Activated B cell treated with CpG ODN at 0.5 μM for 24 hours (primary cell): ENCODE results near the gene HTR6. TPM values are rescaled to one million over a fixed set of nuclear protein-coding genes. Genes with fewer than 3 reads are reported as not detected.

Experiments used
- ATAC-seq: fragments of 200-7000 bp; cut with Tn5 transposase; one replicate; pipeline ENCODE4 v1.10.0; 2021; ENCODE audit warnings: low read depth, mild to moderate bottlenecking, moderate library complexity
- CTCF ChIA-PET: fragments of 350-600 bp; sonication (Branson Sonifier 250); formaldehyde crosslinking; loops from one replicate; lab custom pipeline; 2021; ENCODE audit warnings: antibody characterized with exemption; lab: Charles Lee
- POLR2A ChIA-PET: fragments of 350-600 bp; sonication (Branson Sonifier 250); formaldehyde crosslinking; loops from one replicate; lab custom pipeline; 2021; ENCODE audit warnings: antibody characterized with exemption; lab: Charles Lee
- DNase-seq: peaks from one replicate; pipeline ENCODE4 v3.0.0; 2022
- H3K27ac Mint-ChIP-seq: one replicate; pipeline ENCODE4 v1.8.0; 2020; ENCODE audit warnings: mixed read lengths
- H3K27me3 Mint-ChIP-seq: one replicate; pipeline ENCODE4 v1.8.0; 2021; ENCODE audit warnings: mixed read lengths
- H3K36me3 Mint-ChIP-seq: one replicate; pipeline ENCODE4 v1.8.0; 2021; ENCODE audit warnings: low read depth, mixed read lengths
- H3K4me1 Mint-ChIP-seq: one replicate; pipeline ENCODE4 v1.8.0; 2021; ENCODE audit warnings: mixed read lengths
- H3K4me3 Mint-ChIP-seq: one replicate; pipeline ENCODE4 v1.8.0; 2020; ENCODE audit warnings: mild to moderate bottlenecking, mixed read lengths
- H3K9me3 Mint-ChIP-seq: one replicate; pipeline ENCODE4 v1.8.0; 2020; ENCODE audit warnings: mixed read lengths
- CTCF ChIP-seq: fragments of 200-600 bp; IDR thresholded peaks from one replicate; pipeline ENCODE4 v1.8.0; 2022; ENCODE audit warnings: antibody characterized with exemption, mild to moderate bottlenecking
- intact Hi-C: fragments of 100-400 bp; cut with micrococcal nuclease; formaldehyde crosslinking; loops from one replicate; pipeline ENCODE4 v1.15.1; 2024
- total RNA-seq: library from RNA; stranded (reverse); gene quantifications from 2 replicates; pipeline ENCODE4 v1.2.3, GENCODE V29; 2022

HTR6 gene
- total RNA-seq, 1 donor from 2014 or later, result not detected

- ATAC-seq (no peak), DNase-seq (no peak)
- H3K27ac Mint-ChIP-seq, result no peak overlapping the region
- peaks cover 12% of the 10 kb centered on the region for H3K4me1 Mint-ChIP-seq
- intact Hi-C loops, result no loop called here
- H3K27me3 Mint-ChIP-seq, result peaks cover 41% of the 10 kb centered on the region
- TF ChIP-seq CTCF, result no peak
- H3K4me3 Mint-ChIP-seq, result peak overlapping the region; percentile 7
- ChIA-PET CTCF (interaction anchor here (0.8 kb wide), 1 partner anchor 178 kb away, joined by 3 read pairs; no protein-coding TSS in a partner anchor), POLR2A (interaction anchor here (0.7 kb wide), 1 partner anchor 375 kb away, joined by 3 read pairs; no protein-coding TSS in a partner anchor)
- no peaks in the 10 kb centered on the region for H3K9me3 Mint-ChIP-seq
- no peaks in the 10 kb centered on the region for H3K36me3 Mint-ChIP-seq
Measured at GRCh38 chr1:19646377-19647319, 18.0 kb upstream of the HTR6 start.

GRCh38 chr1:19647643-19648042 is 17.0 kb upstream of the HTR6 start:
- Mint-ChIP-seq H3K4me3 (no peak overlapping the region), H3K27me3 (peaks cover 40% of the 10 kb centered on the region), H3K4me1 (peaks cover 12% of the 10 kb centered on the region), H3K9me3 (no peaks in the 10 kb centered on the region), H3K27ac (no peak overlapping the region), H3K36me3 (no peaks in the 10 kb centered on the region)
- POLR2A ChIA-PET, result interaction anchor here (0.7 kb wide), 1 partner anchor 376 kb away, joined by 3 read pairs; no protein-coding TSS in a partner anchor
- ATAC-seq, result no peak
- DNase-seq, result no peak
- CTCF ChIA-PET, result interaction anchor here (0.8 kb wide), 1 partner anchor 179 kb away, joined by 3 read pairs; no protein-coding TSS in a partner anchor
- no peak for TF ChIP-seq CTCF
- intact Hi-C loops, result no loop called here

GRCh38 chr1:19648239-19648638 is 16.4 kb upstream of the HTR6 start:
- TF ChIP-seq CTCF, result no peak
- ATAC-seq (no peak), DNase-seq (no peak)
- ChIA-PET CTCF (no interaction called here), POLR2A (no interaction called here)
- Mint-ChIP-seq H3K27me3 (peaks cover 34% of the 10 kb centered on the region), H3K4me3 (no peak overlapping the region), H3K4me1 (peaks cover 11% of the 10 kb centered on the region), H3K9me3 (no peaks in the 10 kb centered on the region), H3K27ac (no peak overlapping the region), H3K36me3 (no peaks in the 10 kb centered on the region)
- intact Hi-C loops, result no loop called here

- ATAC-seq (no peak), DNase-seq (no peak)
- no peaks in the 10 kb centered on the region for H3K9me3 Mint-ChIP-seq
- ChIA-PET POLR2A (no interaction called here), CTCF (no interaction called here)
- no peak for TF ChIP-seq CTCF
- H3K36me3 Mint-ChIP-seq, result no peaks in the 10 kb centered on the region
- no peak overlapping the region for H3K27ac Mint-ChIP-seq
- peaks cover 6% of the 10 kb centered on the region for H3K4me1 Mint-ChIP-seq
- intact Hi-C loops, result no loop called here
- H3K27me3 Mint-ChIP-seq, result peaks cover 31% of the 10 kb centered on the region
- no peak overlapping the region for H3K4me3 Mint-ChIP-seq
Measured at GRCh38 chr1:19648689-19649088, 16.0 kb upstream of the HTR6 start.
